ENCODE results near the gene COX17. TPM values are rescaled to one million over a fixed set of nuclear protein-coding genes. Genes with fewer than 3 reads are reported as not detected.

The COX17 gene
- total RNA-seq, 4 donors from 2014 or later = 31.9 to 84.8 (median 62.7) TPM

DNA sequence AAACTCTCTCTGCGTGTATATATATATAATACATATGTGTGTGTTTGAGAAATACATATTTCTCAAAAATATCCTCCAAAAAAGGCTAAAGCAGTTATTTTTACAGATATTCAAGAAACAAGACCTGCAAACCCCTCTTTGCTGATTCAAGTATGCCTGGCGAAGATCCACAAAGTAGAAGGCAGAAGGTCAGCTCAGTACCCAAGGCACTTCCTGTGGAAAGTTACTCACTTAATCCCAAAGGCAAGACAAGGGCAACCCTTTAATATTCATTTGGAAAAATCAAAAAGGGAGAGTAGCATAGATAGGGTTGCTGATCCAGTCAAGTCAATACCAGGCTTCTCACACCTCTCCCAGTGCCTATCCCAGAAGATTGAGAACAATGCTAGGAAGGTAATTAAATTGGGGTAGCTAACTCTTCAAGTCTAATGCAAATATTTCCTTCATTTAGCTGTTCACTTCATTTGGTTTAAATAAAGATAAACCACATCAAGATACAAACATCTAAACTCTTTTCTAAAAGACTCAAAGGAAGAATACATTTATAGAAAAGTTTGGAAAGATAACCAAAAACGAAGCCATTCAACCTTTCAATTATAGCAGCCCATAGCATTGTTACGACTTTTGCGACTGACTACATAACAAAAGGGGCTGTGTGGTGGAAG, 7.2 kb downstream of the COX17 start:
- Histone ChIP-seq H3K27ac (peak overlapping the region; percentile 34 to 54 (median 40)), H3K4me1 (peaks cover 0 to 17% (median 0%) of the 10 kb centered on the region in 3 donors), H3K9me3 (no peaks in the 10 kb centered on the region), H3K27me3 (no peaks in the 10 kb centered on the region), H3K4me3 (no peak overlapping the region), H3K36me3 (peaks cover 3 to 69% of the 10 kb centered on the region in 2 donors)
- WGBS, 2 donors (ENCODE audit: low coverage in 1 of 2) = 84 to 85% methylated on average over 5 of the region's 5 CpGs
- TF ChIP-seq EP300 (IDR thresholded peaks at IDR 0.05) = no peak
- TF ChIP-seq, protein P1, sequence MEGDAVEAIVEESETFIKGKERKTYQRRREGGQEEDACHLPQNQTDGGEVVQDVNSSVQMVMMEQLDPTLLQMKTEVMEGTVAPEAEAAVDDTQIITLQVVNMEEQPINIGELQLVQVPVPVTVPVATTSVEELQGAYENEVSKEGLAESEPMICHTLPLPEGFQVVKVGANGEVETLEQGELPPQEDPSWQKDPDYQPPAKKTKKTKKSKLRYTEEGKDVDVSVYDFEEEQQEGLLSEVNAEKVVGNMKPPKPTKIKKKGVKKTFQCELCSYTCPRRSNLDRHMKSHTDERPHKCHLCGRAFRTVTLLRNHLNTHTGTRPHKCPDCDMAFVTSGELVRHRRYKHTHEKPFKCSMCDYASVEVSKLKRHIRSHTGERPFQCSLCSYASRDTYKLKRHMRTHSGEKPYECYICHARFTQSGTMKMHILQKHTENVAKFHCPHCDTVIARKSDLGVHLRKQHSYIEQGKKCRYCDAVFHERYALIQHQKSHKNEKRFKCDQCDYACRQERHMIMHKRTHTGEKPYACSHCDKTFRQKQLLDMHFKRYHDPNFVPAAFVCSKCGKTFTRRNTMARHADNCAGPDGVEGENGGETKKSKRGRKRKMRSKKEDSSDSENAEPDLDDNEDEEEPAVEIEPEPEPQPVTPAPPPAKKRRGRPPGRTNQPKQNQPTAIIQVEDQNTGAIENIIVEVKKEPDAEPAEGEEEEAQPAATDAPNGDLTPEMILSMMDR (IDR thresholded peaks at IDR 0.05) = no peak
- TF ChIP-seq POLR2AphosphoS5 (IDR thresholded peaks at IDR 0.05) = no peak
- no peak for TF ChIP-seq POLR2A (IDR thresholded peaks at IDR 0.05)
- ATAC-seq = no peak

DNA sequence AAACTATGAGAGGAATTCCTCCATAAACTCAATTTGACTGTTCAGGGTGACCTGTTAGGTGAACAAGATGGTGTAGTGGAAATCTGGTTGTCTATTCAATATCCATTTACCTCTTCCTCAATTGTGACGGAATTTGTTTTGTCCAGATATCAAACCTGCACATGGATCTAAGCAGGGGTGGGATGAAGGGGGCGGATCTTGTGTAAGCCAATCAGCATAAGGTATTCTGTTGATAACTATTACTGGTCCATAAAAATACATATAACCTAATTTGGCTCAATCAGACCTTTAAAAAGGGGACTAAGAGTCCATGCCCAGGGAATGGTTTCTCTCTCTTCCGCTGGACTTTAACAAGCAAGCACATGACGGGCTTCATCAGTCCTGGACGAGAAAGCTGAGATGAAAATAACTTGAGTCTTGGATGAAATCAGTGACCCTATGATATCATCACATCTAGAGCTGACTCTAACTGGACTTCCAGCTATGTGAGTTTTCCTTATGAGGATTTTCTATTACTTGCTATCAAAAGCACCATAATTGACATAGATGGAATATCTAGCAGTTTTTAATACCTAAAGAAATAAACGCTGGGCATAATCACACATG, 11.1 kb downstream of the COX17 start:
- ATAC-seq = no peak
- Histone ChIP-seq H3K4me3 (no peak overlapping the region), H3K4me1 (peaks cover 4 to 32% (median 8%) of the 10 kb centered on the region in 3 donors), H3K36me3 (peaks cover 0 to 32% of the 10 kb centered on the region in 2 donors), H3K9me3 (no peaks in the 10 kb centered on the region), H3K27ac (peak overlapping the region in 1 of 4 donors; percentile 27), H3K27me3 (no peaks in the 10 kb centered on the region)
- WGBS, 2 donors (ENCODE audit: low coverage in 1 of 2) = 81 to 87% methylated on average over 6 of the region's 6 CpGs
- TF ChIP-seq EP300 (IDR thresholded peaks at IDR 0.05) = no peak
- TF ChIP-seq POLR2A (IDR thresholded peaks at IDR 0.05) = no peak
- TF ChIP-seq POLR2AphosphoS5 (IDR thresholded peaks at IDR 0.05) = no peak
- TF ChIP-seq, protein P1 (IDR thresholded peaks at IDR 0.05) = no peak

DNA sequence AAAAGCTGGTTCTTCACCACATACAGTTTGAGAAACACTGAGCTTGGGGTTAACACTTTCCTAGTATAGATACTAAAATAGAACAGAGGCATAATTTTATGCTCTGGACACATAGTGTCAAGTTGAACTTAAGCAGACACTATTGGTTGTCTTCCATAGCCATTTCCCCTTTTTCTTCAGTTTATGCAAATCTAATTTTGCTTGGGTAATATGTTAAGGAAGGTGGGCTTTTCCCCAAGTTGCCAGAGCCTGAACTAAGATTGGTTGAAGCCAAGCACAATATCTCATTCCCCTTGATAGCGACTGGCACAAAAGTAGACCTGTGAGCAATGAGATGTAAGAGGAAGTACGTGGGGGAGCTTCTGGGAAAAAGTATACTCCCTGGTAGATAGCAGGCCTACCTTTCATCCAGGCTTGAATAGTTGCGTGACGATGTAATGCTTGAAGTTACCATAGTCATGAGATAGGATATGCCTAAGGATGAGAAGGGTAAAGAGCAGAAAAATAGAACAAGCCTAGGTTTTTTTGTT, 12.3 kb downstream of the COX17 start:
- Histone ChIP-seq H3K27me3 (no peaks in the 10 kb centered on the region), H3K27ac (peak overlapping the region in 3 of 4 donors; percentile 46 to 56 (median 54)), H3K9me3 (no peaks in the 10 kb centered on the region), H3K4me3 (no peak overlapping the region), H3K4me1 (peaks cover 4 to 40% (median 8%) of the 10 kb centered on the region in 3 donors), H3K36me3 (peaks cover 0 to 24% of the 10 kb centered on the region in 2 donors)
- TF ChIP-seq POLR2A (IDR thresholded peaks at IDR 0.05) (no peak), EP300 (IDR thresholded peaks at IDR 0.05) (no peak), POLR2AphosphoS5 (IDR thresholded peaks at IDR 0.05) (no peak)
- TF ChIP-seq, protein P1 (IDR thresholded peaks at IDR 0.05) = no peak
- no peak for ATAC-seq
- WGBS, 2 donors (ENCODE audit: low coverage in 1 of 2) = 65 to 88% methylated on average over 4 of the region's 4 CpGs

DNA sequence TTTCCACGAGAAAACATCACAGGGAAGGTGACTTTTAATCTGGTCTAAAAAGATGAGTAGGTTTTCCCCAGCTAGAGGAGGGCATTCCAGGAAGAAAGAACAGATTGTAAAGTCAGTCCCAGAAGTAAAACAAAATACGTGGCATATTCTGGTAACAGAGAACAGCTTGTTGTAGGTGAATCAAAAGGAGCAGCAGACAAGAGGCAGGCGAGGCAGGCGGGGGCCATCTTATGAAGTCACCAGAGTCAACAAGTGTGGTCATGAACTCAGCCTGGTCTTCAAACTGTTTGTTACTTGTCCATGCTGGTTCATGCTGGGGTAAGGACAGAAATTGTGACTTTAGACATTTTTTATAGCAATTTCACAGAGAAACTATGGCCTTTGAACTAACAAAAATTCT, 12.8 kb downstream of the COX17 start:
- 63 to 83% methylated on average over 2 to 4 of the region's 4 CpGs for WGBS, 2 donors (ENCODE audit: low coverage in 1 of 2)
- no peak for ATAC-seq
- H3K27ac ChIP-seq = peak overlapping the region in 3 of 4 donors; percentile 46 to 56 (median 54)

DNA sequence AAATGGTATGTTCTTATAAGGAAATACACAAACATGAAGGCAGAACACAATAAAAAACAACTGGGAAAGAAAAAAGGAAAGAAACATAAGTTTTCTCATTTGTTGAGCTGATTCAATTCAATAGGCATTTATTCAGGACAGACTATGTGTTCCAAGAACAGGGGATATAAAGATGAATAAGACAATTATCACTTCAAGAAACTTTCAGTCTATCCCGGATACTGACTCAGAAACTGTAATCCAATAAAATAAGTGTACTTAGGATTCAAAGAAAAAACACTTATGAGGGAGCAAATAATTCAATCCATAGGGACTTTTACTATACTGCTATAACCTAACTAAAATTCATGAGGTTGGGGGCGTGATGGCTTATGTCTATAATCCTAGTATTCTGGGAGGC, 13.3 kb downstream of the COX17 start:
- TF ChIP-seq POLR2A (IDR thresholded peaks at IDR 0.05) (no peak), POLR2AphosphoS5 (IDR thresholded peaks at IDR 0.05) (no peak), EP300 (IDR thresholded peaks at IDR 0.05) (no peak)
- TF ChIP-seq, protein P1 (IDR thresholded peaks at IDR 0.05) = no peak
- H3K4me1 ChIP-seq = peaks cover 4 to 49% (median 8%) of the 10 kb centered on the region in 3 donors

More for the DNA sequence above, 12.8 kb downstream of the COX17 start:
- TF ChIP-seq POLR2AphosphoS5 (IDR thresholded peaks at IDR 0.05) (peak; percentile 13), EP300 (IDR thresholded peaks at IDR 0.05) (no peak)
- Histone ChIP-seq H3K9me3 (no peaks in the 10 kb centered on the region), H3K27me3 (no peaks in the 10 kb centered on the region), H3K4me3 (no peak overlapping the region), H3K4me1 (peaks cover 4 to 44% (median 8%) of the 10 kb centered on the region in 3 donors), H3K36me3 (peaks cover 0 to 18% of the 10 kb centered on the region in 2 donors)

More for the DNA sequence above, 13.3 kb downstream of the COX17 start:
- peak overlapping the region in 3 of 4 donors; percentile 46 to 83 (median 56) for H3K27ac ChIP-seq
- H3K4me3 ChIP-seq = no peak overlapping the region
- peaks cover 0 to 14% of the 10 kb centered on the region in 2 donors for H3K36me3 ChIP-seq
- no peaks in the 10 kb centered on the region for H3K27me3 ChIP-seq
- ATAC-seq = no peak
- no peaks in the 10 kb centered on the region for H3K9me3 ChIP-seq
- 64 to 74% methylated on average over 2 of the region's 2 CpGs for WGBS, 2 donors (ENCODE audit: low coverage in 1 of 2)

Measured in gastroesophageal sphincter (tissue), 4 donors.